SK-N-SH (cell line): Measurements from ENCODE around the gene DPYSL4.

ENCODE experiments used
- CTCF ChIP-seq: fragments of 200-600 bp; sonication (generic); IDR thresholded peaks from 2 replicates; pipeline ENCODE4 v1.6.1; 2017; ENCODE audit warnings: antibody characterized with exemption, mild to moderate bottlenecking, moderate library complexity
- POLR2AphosphoS5 ChIP-seq: IDR thresholded peaks from 2 replicates; pipeline ENCODE4 v1.6.1; 2012; ENCODE audit warnings: low read depth, low read length

- TF ChIP-seq CTCF: no peak
- TF ChIP-seq POLR2AphosphoS5: no peak
Measured at GRCh38 chr10:132151951-132152505, 34.7 kb upstream of the DPYSL4 start.
